Measurements from ENCODE around the gene NT5E.

Gene NT5E

GRCh38 chr6:85494547-85495536 lies 45.0 kb downstream of the NT5E start:
- TF ChIP-seq PPARA (CRISPR knock-in tag; IDR thresholded peaks at IDR 0.05; ENCODE audit: borderline replicate concordance) (no peak), ISL1 (CRISPR knock-in tag; IDR thresholded peaks at IDR 0.05) (no peak), OSR1 (CRISPR knock-in tag; IDR thresholded peaks at IDR 0.05) (no peak), POU6F1 (CRISPR knock-in tag; IDR thresholded peaks at IDR 0.05; ENCODE audit: borderline replicate concordance, low read depth) (no peak), ZFP30 (CRISPR knock-in tag; IDR thresholded peaks at IDR 0.05) (no peak), ZNF70 (CRISPR knock-in tag; IDR thresholded peaks at IDR 0.05) (no peak), CSDC2 (CRISPR knock-in tag; IDR thresholded peaks at IDR 0.05) (no peak), ZFP3 (CRISPR knock-in tag; IDR thresholded peaks at IDR 0.05) (no peak), ZC3H10 (CRISPR knock-in tag; IDR thresholded peaks at IDR 0.05) (no peak), BACH2 (CRISPR knock-in tag; IDR thresholded peaks at IDR 0.05; ENCODE audit: borderline replicate concordance) (no peak)
- TF ChIP-seq, protein P1, sequence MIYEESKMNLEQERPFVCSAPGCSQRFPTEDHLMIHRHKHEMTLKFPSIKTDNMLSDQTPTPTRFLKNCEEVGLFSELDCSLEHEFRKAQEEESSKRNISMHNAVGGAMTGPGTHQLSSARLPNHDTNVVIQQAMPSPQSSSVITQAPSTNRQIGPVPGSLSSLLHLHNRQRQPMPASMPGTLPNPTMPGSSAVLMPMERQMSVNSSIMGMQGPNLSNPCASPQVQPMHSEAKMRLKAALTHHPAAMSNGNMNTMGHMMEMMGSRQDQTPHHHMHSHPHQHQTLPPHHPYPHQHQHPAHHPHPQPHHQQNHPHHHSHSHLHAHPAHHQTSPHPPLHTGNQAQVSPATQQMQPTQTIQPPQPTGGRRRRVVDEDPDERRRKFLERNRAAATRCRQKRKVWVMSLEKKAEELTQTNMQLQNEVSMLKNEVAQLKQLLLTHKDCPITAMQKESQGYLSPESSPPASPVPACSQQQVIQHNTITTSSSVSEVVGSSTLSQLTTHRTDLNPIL (CRISPR knock-in tag; IDR thresholded peaks at IDR 0.05; ENCODE audit: low read depth), result no peak
- no peak for ATAC-seq

DNA sequence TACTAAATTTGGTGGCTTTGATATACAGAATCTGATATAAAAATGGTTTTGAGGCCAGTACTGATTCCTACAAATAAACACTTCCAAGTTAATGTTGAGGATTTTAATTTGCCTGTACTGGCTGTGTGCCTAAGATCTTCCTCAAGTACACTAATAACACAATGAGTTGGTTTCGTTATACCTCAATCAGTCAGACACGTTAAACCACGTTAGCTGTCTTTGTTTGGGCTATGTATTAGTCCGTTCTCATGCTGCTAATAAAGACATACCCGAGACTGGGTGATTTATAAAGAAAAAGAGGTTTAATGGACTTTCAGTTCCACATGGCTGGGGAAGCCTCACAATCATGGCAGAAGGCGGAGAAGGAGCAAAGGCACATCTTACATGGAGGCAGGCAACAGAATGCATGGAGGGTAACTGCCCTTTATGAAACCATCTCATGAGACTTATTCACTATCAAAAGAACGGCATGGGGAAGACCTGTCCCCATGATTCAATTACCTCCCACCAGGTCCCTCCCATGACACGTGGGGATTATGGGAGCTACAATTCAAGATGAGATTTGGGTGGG lies 46.2 kb downstream of the NT5E start:
- TF ChIP-seq BACH2 (CRISPR knock-in tag; IDR thresholded peaks at IDR 0.05; ENCODE audit: borderline replicate concordance), result no peak
- TF ChIP-seq PPARA (CRISPR knock-in tag; IDR thresholded peaks at IDR 0.05; ENCODE audit: borderline replicate concordance), result no peak
- no peak for TF ChIP-seq POU6F1 (CRISPR knock-in tag; IDR thresholded peaks at IDR 0.05; ENCODE audit: borderline replicate concordance, low read depth)
- TF ChIP-seq ZNF70 (CRISPR knock-in tag; IDR thresholded peaks at IDR 0.05), result no peak
- no peak for TF ChIP-seq ISL1 (CRISPR knock-in tag; IDR thresholded peaks at IDR 0.05)
- no peak for TF ChIP-seq GLIS3 (CRISPR knock-in tag; IDR thresholded peaks at IDR 0.05)
- no peak for TF ChIP-seq CSDC2 (CRISPR knock-in tag; IDR thresholded peaks at IDR 0.05)
- TF ChIP-seq, protein P2, sequence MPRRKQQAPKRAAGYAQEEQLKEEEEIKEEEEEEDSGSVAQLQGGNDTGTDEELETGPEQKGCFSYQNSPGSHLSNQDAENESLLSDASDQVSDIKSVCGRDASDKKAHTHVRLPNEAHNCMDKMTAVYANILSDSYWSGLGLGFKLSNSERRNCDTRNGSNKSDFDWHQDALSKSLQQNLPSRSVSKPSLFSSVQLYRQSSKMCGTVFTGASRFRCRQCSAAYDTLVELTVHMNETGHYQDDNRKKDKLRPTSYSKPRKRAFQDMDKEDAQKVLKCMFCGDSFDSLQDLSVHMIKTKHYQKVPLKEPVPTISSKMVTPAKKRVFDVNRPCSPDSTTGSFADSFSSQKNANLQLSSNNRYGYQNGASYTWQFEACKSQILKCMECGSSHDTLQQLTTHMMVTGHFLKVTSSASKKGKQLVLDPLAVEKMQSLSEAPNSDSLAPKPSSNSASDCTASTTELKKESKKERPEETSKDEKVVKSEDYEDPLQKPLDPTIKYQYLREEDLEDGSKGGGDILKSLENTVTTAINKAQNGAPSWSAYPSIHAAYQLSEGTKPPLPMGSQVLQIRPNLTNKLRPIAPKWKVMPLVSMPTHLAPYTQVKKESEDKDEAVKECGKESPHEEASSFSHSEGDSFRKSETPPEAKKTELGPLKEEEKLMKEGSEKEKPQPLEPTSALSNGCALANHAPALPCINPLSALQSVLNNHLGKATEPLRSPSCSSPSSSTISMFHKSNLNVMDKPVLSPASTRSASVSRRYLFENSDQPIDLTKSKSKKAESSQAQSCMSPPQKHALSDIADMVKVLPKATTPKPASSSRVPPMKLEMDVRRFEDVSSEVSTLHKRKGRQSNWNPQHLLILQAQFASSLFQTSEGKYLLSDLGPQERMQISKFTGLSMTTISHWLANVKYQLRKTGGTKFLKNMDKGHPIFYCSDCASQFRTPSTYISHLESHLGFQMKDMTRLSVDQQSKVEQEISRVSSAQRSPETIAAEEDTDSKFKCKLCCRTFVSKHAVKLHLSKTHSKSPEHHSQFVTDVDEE (CRISPR knock-in tag; IDR thresholded peaks at IDR 0.05), result no peak
- TF ChIP-seq SNAI2 (CRISPR knock-in tag; IDR thresholded peaks at IDR 0.05), result no peak
- TF ChIP-seq, protein P1 (CRISPR knock-in tag; IDR thresholded peaks at IDR 0.05; ENCODE audit: low read depth), result no peak
- no peak for TF ChIP-seq OSR1 (CRISPR knock-in tag; IDR thresholded peaks at IDR 0.05)
- no peak for TF ChIP-seq ZNF565 (CRISPR knock-in tag; conservative IDR thresholded peaks at IDR 0.05; ENCODE audit: low read depth)
- no peak for TF ChIP-seq ESRRG (CRISPR knock-in tag; IDR thresholded peaks at IDR 0.05)
- TF ChIP-seq, protein P3, sequence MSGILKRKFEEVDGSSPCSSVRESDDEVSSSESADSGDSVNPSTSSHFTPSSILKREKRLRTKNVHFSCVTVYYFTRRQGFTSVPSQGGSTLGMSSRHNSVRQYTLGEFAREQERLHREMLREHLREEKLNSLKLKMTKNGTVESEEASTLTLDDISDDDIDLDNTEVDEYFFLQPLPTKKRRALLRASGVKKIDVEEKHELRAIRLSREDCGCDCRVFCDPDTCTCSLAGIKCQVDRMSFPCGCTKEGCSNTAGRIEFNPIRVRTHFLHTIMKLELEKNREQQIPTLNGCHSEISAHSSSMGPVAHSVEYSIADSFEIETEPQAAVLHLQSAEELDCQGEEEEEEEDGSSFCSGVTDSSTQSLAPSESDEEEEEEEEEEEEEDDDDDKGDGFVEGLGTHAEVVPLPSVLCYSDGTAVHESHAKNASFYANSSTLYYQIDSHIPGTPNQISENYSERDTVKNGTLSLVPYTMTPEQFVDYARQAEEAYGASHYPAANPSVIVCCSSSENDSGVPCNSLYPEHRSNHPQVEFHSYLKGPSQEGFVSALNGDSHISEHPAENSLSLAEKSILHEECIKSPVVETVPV (CRISPR knock-in tag; IDR thresholded peaks at IDR 0.05), result no peak
- TF ChIP-seq TOX (CRISPR knock-in tag; IDR thresholded peaks at IDR 0.05; ENCODE audit: borderline replicate concordance), result no peak
- TF ChIP-seq ZFP3 (CRISPR knock-in tag; IDR thresholded peaks at IDR 0.05), result no peak
- no peak for TF ChIP-seq ZC3H10 (CRISPR knock-in tag; IDR thresholded peaks at IDR 0.05)
- no peak for TF ChIP-seq ZNF8 (CRISPR knock-in tag; IDR thresholded peaks at IDR 0.05)
- TF ChIP-seq RARB (CRISPR knock-in tag; IDR thresholded peaks at IDR 0.05), result no peak
- ATAC-seq, result no peak
